Measurements from ENCODE around the gene GNB5.

The GNB5 gene

GRCh38 chr15:52163321-52164190, 27.6 kb downstream of the GNB5 start:
- no peak for TF ChIP-seq GATA3 (IDR thresholded peaks at IDR 0.05; ENCODE audit: low read depth, low read length)
- TF ChIP-seq GATA2 (IDR thresholded peaks at IDR 0.05; ENCODE audit: low read depth, low read length) = no peak

GRCh38 chr15:52162876-52163275, 28.3 kb downstream of the GNB5 start:
- TF ChIP-seq GATA3 (IDR thresholded peaks at IDR 0.05; ENCODE audit: low read depth, low read length) (no peak), GATA2 (IDR thresholded peaks at IDR 0.05; ENCODE audit: low read depth, low read length) (no peak)

- no peak for TF ChIP-seq GATA3 (IDR thresholded peaks at IDR 0.05; ENCODE audit: low read depth, low read length)
- TF ChIP-seq GATA2 (IDR thresholded peaks at IDR 0.05; ENCODE audit: low read depth, low read length) = no peak
Observed at GRCh38 chr15:52162260-52162659, 28.9 kb downstream of the GNB5 start.

GRCh38 chr15:52161406-52161966, 29.7 kb downstream of the GNB5 start:
- no peak for TF ChIP-seq GATA2 (IDR thresholded peaks at IDR 0.05; ENCODE audit: low read depth, low read length)
- no peak for TF ChIP-seq GATA3 (IDR thresholded peaks at IDR 0.05; ENCODE audit: low read depth, low read length)

GRCh38 chr15:52159645-52160044, 31.5 kb downstream of the GNB5 start:
- TF ChIP-seq GATA3 (IDR thresholded peaks at IDR 0.05; ENCODE audit: low read depth, low read length) = no peak
- no peak for TF ChIP-seq GATA2 (IDR thresholded peaks at IDR 0.05; ENCODE audit: low read depth, low read length)

GRCh38 chr15:52158084-52158765, 33.0 kb downstream of the GNB5 start:
- TF ChIP-seq GATA3 (IDR thresholded peaks at IDR 0.05; ENCODE audit: low read depth, low read length) (no peak), GATA2 (IDR thresholded peaks at IDR 0.05; ENCODE audit: low read depth, low read length) (no peak)

GRCh38 chr15:52155878-52156277, 35.3 kb downstream of the GNB5 start:
- TF ChIP-seq GATA3 (IDR thresholded peaks at IDR 0.05; ENCODE audit: low read depth, low read length) (no peak), GATA2 (IDR thresholded peaks at IDR 0.05; ENCODE audit: low read depth, low read length) (no peak)

GRCh38 chr15:52154896-52155865, 36.0 kb downstream of the GNB5 start:
- no peak for TF ChIP-seq GATA2 (IDR thresholded peaks at IDR 0.05; ENCODE audit: low read depth, low read length)
- no peak for TF ChIP-seq GATA3 (IDR thresholded peaks at IDR 0.05; ENCODE audit: low read depth, low read length)

GRCh38 chr15:52153900-52154895, 37.0 kb downstream of the GNB5 start:
- TF ChIP-seq GATA3 (IDR thresholded peaks at IDR 0.05; ENCODE audit: low read depth, low read length) (no peak), GATA2 (IDR thresholded peaks at IDR 0.05; ENCODE audit: low read depth, low read length) (no peak)

- TF ChIP-seq GATA2 (IDR thresholded peaks at IDR 0.05; ENCODE audit: low read depth, low read length) (no peak), GATA3 (IDR thresholded peaks at IDR 0.05; ENCODE audit: low read depth, low read length) (no peak)
Observed at GRCh38 chr15:52151353-52151752, 39.8 kb downstream of the GNB5 start.

GRCh38 chr15:52150871-52151270, 40.3 kb downstream of the GNB5 start:
- TF ChIP-seq GATA2 (IDR thresholded peaks at IDR 0.05; ENCODE audit: low read depth, low read length) (no peak), GATA3 (IDR thresholded peaks at IDR 0.05; ENCODE audit: low read depth, low read length) (no peak)

- no peak for TF ChIP-seq GATA2 (IDR thresholded peaks at IDR 0.05; ENCODE audit: low read depth, low read length)
- TF ChIP-seq GATA3 (IDR thresholded peaks at IDR 0.05; ENCODE audit: low read depth, low read length) = no peak
Observed at GRCh38 chr15:52150043-52150825, 41.0 kb downstream of the GNB5 start.

All from SH-SY5Y (cell line).